ENCODE data around the gene PINK1.

Gene PINK1

DNA sequence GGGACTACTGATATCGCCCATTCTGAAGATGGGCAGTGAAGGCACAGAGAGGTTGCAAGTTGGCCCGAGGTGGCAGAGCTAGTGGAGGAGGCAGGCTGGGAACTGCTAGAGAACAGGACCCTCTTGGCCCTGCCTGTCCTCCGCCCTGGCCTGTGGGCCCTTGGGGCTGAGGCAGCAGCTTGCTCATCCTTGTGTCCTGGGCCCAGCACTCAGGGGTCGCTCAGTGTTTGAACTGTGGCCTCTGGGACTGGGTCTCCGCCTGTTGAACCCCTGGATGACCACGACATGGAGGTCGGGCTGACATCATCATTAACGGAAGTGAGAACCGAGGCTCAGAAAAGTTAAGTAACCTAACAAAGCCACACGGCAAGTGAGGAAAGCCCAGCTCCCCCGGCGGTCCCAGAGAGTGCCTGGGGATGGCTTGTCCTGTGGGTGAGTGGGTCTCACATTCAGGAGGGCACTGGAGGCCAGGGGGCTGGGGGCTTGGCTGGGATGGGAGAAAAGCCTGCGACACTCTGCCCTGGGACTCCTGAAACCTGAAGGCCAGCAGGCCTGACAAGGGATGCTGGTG is 50.9 kb downstream of the PINK1 start:
- DNase-seq = no peak

DNA sequence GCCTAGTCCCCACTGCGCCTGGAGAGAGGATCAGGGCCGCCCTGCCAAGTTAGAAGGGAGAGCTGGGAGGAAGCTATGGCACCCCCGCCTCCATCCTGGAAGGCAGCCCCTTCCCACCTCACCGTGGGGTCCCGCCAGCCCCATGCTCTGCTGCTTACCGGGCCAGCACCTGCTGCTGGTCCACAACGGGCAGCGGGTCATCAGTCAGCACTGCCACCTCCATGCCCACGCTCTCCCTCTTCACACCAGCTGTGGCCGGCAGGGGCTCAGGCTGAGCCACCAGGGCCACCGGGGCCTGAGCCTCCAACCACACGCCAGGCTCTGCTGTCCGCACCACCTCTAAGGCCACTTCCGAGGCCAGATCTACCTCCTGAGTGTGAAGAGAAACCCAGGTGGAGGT is 51.4 kb downstream of the PINK1 start:
- no peak for DNase-seq

DNA sequence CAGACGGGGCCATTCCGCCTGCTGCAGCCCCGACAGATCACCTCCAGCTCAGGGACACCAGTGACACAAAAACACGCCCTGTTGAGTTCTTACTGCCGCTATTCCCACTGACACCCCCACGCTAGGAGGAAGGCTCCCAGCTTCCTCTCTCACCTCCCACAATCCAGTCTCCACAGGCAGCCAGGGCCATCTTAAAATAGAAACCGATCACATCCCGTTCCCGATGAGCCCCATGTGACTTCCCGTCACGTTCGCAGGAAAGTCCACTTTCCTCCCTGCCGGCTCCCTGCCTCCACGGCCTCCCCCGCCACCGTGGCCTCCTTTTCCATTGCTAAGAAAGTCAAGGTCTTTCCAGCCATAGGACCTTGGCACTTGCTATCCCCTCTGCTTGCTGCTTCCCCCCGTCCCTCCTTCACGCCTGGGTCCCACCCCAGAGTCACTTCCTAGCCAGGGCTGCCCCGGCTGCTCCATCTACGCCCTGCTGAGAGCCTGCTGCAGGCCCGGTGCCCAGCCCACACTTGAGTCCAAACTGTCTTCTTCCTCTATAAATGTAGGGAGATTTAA is 51.9 kb downstream of the PINK1 start:
- no peak for DNase-seq

GRCh38 chr1:20685741-20686140 is 52.5 kb downstream of the PINK1 start:
- no peak for DNase-seq

GRCh38 chr1:20686883-20687725 is 53.8 kb downstream of the PINK1 start:
- no peak for DNase-seq

- DNase-seq = no peak
Measured at GRCh38 chr1:20689645-20690056, 56.4 kb downstream of the PINK1 start.

DNA sequence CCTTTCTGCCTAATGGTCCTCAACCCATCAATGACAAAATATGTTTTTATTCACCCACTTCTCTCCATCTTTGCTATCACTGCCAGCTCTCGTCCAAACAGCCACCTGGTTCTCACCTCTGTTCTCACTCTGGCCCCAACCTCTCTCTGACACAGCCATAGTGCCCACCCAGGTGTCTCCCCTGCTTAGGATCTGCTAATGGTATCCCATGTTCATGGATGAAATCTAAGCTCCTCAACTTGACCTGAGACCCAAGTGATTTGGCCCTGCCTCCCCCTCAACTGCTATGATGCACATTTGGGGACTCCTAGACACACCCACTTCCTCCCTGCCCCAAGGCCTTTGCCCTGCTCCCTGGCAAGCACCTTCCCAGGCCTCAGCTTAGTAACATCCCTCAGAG is 58.6 kb downstream of the PINK1 start:
- DNase-seq = no peak

GRCh38 chr1:20693623-20694022 is 60.4 kb downstream of the PINK1 start:
- DNase-seq = no peak

DNA sequence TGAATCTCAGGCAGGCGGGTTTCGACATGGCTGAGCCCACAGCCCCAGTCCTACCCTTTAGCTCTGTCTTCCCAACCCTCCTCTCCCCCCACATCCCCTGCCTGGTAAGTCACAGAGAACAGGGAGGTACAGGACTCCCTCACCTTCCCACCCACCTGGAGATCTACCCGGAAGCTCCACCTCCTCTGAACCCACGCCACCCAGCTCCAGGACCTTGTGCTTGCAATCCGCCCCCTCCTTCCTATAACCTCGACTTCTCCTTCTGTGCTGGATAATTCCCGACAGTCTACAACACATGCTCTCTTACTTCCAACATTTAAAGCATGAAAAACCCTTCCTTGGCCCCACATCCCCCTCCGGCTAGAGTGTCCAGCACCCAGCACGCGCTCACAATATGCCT is 62.3 kb downstream of the PINK1 start:
- DNase-seq = no peak

DNA sequence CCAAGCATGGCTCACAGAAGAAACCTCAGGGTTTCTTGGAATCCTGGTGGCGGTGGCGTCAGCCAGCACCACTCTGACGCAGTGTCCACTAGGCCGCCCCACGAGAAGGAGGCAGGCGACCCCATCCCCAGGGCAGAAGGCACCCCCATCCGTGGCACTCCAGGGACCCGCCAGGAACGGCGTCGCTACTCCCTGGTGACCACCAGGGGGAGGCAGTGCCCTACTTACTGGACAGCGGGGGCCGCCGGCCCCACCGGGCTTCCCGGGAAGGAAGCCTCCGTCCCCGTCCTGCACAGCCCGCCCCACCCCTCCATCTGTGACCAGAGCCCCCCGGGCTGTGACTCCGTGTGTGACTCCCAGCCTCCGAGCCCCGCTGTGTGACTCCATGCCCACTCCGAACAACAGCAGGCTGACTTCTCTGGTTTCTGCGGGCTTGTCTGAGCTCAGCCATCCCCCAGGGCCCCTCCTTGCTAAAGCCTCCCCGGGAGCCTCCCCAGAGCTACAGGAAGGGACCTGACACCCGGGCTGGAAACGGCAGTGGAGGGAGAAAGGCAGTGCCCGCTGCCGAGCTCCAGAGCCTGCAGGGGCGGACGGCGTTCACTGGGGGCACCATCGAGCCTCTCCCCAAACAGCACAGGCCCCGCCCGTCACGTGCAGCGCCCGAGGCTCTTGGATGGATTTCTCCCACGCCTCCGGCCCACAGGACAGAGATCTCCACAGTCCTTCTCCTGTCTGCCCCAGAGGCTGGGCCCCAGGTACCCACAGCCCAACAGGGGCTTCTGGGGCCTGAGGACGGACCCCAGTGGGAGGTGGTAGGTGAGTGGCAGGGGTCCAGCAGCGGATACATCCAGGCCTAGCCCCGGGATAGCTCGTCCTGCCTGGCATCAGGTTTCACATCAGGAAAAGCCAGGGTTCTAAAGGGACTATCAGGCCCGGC is 63.4 kb downstream of the PINK1 start:
- DNase-seq = peak; percentile 92

DNA sequence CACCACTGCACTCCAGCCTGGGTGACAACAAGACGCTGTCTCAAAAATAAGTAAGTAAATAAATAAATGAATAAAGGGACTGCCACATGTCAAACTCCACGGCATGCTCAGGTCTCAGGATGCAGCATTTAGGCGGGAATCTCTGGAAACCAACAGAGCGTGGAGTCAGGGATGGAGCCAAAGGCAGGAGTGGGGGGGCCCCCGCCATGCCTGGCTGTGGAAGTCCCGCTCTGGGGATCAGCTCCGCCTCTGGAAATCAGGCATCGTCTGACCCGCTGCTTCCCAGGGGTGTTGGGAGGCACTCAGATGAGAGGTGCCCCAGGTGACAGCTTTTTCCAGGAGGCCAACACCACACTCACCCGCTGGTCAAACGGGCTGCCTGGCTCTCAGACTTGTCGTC is 64.3 kb downstream of the PINK1 start:
- no peak for DNase-seq

DNA sequence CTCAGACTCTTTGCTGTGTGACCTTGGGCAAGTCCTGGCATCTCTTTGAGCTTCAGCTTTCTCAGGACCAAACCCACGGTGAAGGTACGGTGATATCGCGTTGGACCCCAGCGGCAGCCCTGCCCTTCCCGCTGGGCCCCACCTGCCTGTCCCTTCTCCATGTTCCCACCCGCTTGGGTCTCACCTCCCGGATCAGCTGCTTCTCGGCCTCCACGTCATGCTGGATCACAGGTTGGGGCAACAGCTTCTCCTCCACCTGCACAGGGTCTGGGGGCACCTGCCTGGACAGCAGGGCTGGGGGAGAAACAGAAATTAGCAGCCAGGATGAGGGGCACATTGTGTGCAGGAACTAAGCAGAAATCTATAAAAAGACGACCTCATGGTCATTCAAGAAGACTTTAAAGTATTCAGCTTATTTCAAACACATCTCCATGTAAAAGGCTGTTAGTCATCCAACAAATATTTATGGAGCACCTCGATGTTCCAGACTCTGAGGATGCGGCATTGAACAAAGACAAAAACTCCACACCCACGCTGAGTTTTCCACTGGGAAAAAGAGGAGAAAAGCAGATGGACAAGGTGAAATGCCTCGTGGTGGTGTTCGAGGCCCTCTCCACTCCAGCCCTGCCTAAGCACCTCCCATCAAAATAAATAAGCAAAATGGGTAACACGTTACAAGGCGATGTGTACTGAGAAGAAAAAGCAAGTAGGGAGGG is 65.1 kb downstream of the PINK1 start:
- no peak for DNase-seq

DNA sequence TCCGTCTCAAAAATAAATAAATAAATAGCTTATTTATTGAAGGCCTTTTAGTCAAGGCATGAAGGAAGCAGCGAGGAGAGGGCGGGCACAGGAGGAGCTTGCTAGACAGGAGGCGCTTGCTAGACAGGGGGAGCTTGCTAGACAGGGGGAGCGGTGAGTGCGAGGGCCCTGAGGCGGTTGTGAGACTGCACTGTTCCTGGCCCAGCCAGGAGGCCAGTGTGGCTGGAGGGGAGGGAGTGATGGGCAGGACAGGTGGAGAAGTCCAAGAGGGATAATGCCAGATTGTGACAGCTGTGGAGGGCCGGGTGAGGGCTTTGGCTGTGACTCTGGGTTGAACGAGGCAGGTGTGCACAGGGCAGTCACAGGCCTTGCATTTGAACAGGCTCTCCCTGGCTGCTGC is 66.3 kb downstream of the PINK1 start:
- DNase-seq = no peak

DNA sequence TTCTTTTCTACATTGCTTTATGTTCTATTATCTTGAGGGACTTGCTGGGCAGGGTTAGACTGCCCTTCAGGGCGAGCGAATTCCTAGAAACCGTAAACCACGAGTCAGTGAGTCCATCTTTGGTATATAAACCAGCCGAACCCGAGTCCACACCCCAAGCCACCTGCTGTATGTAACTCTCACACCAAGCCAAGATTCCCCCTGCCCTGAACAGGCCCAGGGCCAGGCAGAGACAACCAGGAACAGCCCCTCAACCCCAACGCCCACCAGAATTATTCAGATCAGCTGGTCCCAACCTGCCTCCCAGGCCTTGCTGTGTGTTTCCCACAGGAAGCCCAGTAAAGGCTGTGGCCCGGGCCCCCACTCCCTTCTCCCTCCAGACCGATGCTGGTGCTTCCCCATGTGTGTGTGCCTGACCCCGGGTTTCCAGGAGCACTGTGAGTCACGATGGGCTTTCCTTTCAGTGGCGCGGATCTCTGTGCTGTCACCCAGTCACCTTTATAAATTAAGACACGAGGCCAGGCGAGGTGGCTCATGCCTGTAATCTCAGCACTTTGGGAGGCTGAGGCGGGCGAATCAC is 67.5 kb downstream of the PINK1 start:
- DNase-seq = no peak
